Inferior parietal cortex (tissue), 1 donor: ENCODE results near the gene SLC25A15.
"Not testable (repeated sequence)": the region's sequence is repeated elsewhere in the genome, so short reads cannot be mapped to it uniquely, and the experiment has no call there.

ENCODE experiments used
- DNase-seq: peaks from one replicate; pipeline ENCODE4 v3.0.0-alpha.2; 2016; ENCODE audit errors: extremely low spot score

The SLC25A15 gene

GRCh38 chr13:40813667-40814454 lies 24.4 kb downstream of the SLC25A15 start:
- DNase-seq: no peak

- DNase-seq: no peak
These were observed 25.4 kb downstream of the SLC25A15 start for GRCh38 chr13:40814803-40815202.

DNA sequence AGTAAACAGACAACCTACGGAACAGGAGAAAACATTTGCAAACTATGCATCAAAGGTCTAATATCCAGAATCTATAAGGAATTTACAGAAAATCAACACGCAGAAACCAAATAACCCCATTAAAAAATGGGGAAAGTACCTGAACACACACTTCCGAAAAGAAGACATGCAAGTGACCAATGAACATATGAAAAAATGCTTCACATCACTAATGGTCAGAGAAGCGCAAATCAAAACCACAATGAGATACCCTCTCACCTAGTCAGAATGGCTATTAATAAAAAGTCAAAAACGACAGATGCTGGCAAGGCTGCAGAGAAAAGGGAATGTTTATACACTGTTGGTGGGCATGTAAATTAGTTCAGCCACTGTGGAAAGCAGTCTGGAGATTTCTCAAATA lies 29.5 kb downstream of the SLC25A15 start:
- no peak for DNase-seq

GRCh38 chr13:40819797-40820315 lies 30.4 kb downstream of the SLC25A15 start:
- no peak for DNase-seq

DNA sequence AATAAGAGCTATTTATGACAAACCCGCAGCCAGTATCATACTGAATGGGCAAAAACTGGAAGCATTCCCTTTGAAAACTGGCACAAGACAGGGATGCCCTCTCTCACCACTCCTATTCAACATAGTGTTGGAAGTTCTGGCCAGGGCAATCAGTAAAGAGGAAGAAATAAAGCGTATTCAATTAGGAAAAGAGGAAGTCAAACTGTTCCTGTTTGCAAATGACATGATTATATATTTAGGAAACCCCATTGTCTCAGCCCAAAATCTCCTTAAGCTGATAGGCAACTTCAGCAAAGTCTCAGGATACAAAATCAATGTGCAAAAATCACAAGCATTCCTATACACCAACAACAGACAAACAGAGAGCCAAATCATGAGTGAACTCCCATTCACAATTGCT lies 50.3 kb downstream of the SLC25A15 start:
- DNase-seq: not testable (repeated sequence)

- not testable (repeated sequence) for DNase-seq
These were observed 51.5 kb downstream of the SLC25A15 start for GRCh38 chr13:40840955-40841354.
